ENCODE data around the gene TBX1. TPM values are rescaled to one million over a fixed set of nuclear protein-coding genes. Genes with fewer than 3 reads are reported as not detected.

Gene TBX1
- total RNA-seq, 2 experiments from 2014 or later: not detected

DNA sequence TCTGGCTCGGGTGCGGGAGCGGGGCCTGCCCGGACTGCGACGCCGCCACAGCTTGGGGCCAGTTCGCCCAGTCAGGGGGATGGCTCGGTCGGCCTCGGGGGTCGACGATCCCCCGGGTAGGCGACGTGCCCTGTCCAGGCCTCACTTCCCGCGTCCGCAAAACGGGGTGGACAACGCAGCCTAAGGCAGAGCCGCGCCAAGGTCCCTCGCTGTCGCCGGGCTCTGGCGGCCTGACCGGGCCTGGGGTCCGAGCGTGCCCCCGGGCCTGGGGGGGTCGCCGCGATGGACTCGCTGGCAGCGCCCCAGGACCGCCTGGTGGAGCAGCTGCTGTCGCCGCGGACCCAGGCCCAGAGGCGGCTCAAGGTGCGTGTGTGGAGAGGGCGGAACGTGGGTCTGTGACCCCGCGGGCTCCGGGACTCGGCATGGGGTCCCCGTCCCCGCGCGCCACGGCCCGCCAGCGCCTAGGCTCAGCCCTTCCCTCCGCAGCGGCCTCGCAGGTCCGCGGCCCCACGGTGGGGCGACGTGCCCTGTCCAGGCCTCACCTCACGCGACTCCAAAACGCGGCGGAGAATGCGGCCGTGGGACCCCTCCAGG lies 42.0 kb upstream of the TBX1 start:
- intact Hi-C loops (cut with micrococcal nuclease): loop anchor here (2.0 to 10.0 kb wide), 2 partner anchors 38 to 74 kb away; no protein-coding TSS in a partner anchor
- Mint-ChIP-seq H3K4me3 (no peak overlapping the region), H3K4me1 (ENCODE audit: low read depth) (peaks cover 8% of the 10 kb centered on the region), H3K9me3 (no peaks in the 10 kb centered on the region), H3K36me3 (no peaks in the 10 kb centered on the region), H3K27ac (no peak overlapping the region), H3K27me3 (peaks cover 42% of the 10 kb centered on the region)
- ChIA-PET CTCF (interaction anchor here (2.4 kb wide), 1 partner anchor 12 kb away, joined by 10 read pairs; no protein-coding TSS in a partner anchor), POLR2A (no interaction called here)
- no peak for DNase-seq

DNA sequence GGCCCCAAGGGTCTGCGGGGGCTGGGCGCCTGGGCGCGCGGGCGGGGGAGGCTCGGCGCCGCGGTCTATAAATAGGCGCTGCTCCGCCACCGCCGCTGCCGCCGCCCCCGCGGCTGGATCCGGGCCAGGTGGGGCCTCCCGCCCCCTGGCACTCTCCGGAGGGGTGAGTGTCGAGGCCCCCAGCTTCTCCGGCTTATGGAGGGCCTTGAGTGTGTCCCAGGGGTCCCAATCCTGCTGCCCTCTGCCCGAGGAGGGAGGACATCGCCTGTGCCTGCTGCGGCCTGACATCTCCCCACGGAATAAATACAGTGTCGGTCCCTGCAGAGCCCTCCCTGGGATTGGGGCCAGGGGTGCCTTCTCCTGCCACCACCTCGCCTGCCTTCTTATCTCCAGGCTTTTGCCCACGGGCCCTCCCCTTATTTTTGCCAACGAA lies 41.5 kb upstream of the TBX1 start:
- intact Hi-C loops (cut with micrococcal nuclease): loop anchor here (2.0 to 10.0 kb wide), 2 partner anchors 38 to 74 kb away; no protein-coding TSS in a partner anchor
- peaks cover 7% of the 10 kb centered on the region for H3K4me1 Mint-ChIP-seq (ENCODE audit: low read depth)
- POLR2A ChIA-PET: no interaction called here
- peaks cover 40% of the 10 kb centered on the region for H3K27me3 Mint-ChIP-seq
- no peak for DNase-seq
- peak overlapping the region; percentile 23 for H3K4me3 Mint-ChIP-seq
- H3K27ac Mint-ChIP-seq: peak overlapping the region; percentile 46
- H3K36me3 Mint-ChIP-seq: no peaks in the 10 kb centered on the region
- no peaks in the 10 kb centered on the region for H3K9me3 Mint-ChIP-seq
- CTCF ChIA-PET: interaction anchor here (1.3 to 2.4 kb wide), 2 partner anchors 11 to 40 kb away, joined by 4 to 10 read pairs; no protein-coding TSS in a partner anchor

DNA sequence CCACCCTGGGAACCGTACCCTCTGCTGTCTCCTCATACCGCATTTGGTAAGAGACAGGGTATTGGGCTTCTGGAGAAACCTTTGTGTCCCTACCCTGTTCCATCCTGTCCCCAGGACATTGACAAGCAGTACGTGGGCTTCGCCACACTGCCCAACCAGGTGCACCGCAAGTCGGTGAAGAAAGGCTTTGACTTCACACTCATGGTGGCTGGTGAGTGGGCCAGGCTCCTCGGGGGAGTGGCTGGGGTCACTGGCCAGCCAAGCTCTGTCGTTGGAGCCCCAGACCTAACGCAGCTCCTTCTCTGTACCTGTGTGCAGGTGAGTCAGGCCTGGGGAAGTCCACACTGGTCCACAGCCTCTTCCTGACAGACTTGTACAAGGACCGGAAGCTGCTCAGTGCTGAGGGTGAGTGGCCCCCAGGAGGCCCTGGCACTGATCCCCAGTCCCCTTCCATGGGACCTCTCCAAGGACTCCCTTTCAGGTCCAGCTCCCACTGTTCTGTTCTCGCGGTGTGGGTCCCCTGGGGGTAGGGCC lies 41.0 kb upstream of the TBX1 start:
- H3K9me3 Mint-ChIP-seq: no peaks in the 10 kb centered on the region
- POLR2A ChIA-PET: no interaction called here
- DNase-seq: no peak
- H3K4me3 Mint-ChIP-seq: peak overlapping the region; percentile 23
- CTCF ChIA-PET: interaction anchor here (1.3 to 2.4 kb wide), 2 partner anchors 11 to 40 kb away, joined by 4 to 10 read pairs; no protein-coding TSS in a partner anchor
- peaks cover 8% of the 10 kb centered on the region for H3K4me1 Mint-ChIP-seq (ENCODE audit: low read depth)
- intact Hi-C loops (cut with micrococcal nuclease): loop anchor here (2.0 to 10.0 kb wide), 2 partner anchors 39 to 75 kb away; no protein-coding TSS in a partner anchor
- H3K36me3 Mint-ChIP-seq: no peaks in the 10 kb centered on the region
- H3K27ac Mint-ChIP-seq: peak overlapping the region; percentile 46
- peaks cover 41% of the 10 kb centered on the region for H3K27me3 Mint-ChIP-seq

DNA sequence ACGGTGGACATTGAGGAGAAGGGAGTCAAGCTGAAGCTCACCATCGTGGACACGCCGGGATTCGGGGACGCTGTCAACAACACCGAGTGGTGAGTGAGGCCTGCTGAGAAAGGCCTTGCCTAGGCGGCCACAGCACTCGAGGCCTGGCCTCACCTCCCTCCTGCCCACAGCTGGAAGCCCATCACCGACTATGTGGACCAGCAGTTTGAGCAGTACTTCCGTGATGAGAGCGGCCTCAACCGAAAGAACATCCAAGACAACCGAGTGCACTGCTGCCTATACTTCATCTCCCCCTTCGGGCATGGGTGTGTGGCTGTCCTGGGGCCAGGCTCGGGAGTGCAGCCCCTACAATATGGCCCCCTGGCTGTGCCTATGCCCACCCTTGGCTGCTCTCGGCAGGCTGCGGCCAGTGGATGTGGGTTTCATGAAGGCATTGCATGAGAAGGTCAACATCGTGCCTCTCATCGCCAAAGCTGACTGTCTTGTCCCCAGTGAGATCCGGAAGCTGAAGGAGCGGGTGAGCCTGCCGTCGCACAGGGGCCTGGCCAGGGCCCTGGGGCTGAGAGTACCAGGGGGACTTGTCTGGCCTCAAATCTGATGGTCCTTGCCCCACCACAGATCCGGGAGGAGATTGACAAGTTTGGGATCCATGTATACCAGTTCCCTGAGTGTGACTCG lies 40.3 kb upstream of the TBX1 start:
- DNase-seq: no peak
- ChIA-PET CTCF (interaction anchor here (0.6 to 2.4 kb wide), 4 partner anchors 10 to 352 kb away, joined by 3 to 10 read pairs (median 4); no protein-coding TSS in a partner anchor), POLR2A (no interaction called here)
- Mint-ChIP-seq H3K4me3 (no peak overlapping the region), H3K4me1 (ENCODE audit: low read depth) (peaks cover 10% of the 10 kb centered on the region), H3K27ac (no peak overlapping the region), H3K36me3 (no peaks in the 10 kb centered on the region), H3K9me3 (no peaks in the 10 kb centered on the region), H3K27me3 (peaks cover 49% of the 10 kb centered on the region)
- intact Hi-C loops (cut with micrococcal nuclease): no loop called here

DNA sequence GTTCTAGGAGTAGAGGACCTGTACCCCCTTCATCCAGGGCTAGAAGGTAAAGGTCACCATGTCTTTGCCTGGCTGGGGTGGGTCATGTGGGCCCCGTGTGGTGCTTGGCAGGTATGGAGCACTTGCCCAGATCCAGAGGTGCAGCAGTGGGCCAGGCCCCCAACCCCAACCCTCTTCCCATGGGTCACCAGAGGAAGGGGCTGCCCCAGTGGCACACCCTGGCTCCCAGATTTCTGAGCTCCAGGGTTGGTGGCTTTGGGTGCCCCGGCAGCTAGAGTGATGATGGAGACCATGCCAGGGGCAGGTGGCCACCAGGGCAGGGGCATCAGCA lies 39.6 kb upstream of the TBX1 start:
- H3K27ac Mint-ChIP-seq: no peak overlapping the region
- no peaks in the 10 kb centered on the region for H3K36me3 Mint-ChIP-seq
- intact Hi-C loops (cut with micrococcal nuclease): no loop called here
- peaks cover 10% of the 10 kb centered on the region for H3K4me1 Mint-ChIP-seq (ENCODE audit: low read depth)
- peaks cover 49% of the 10 kb centered on the region for H3K27me3 Mint-ChIP-seq
- DNase-seq: no peak
- ChIA-PET POLR2A (no interaction called here), CTCF (interaction anchor here (0.9 to 2.4 kb wide), 3 partner anchors 9 to 189 kb away, joined by 3 to 10 read pairs (median 5); no protein-coding TSS in a partner anchor)
- H3K9me3 Mint-ChIP-seq: no peaks in the 10 kb centered on the region
- no peak overlapping the region for H3K4me3 Mint-ChIP-seq

DNA sequence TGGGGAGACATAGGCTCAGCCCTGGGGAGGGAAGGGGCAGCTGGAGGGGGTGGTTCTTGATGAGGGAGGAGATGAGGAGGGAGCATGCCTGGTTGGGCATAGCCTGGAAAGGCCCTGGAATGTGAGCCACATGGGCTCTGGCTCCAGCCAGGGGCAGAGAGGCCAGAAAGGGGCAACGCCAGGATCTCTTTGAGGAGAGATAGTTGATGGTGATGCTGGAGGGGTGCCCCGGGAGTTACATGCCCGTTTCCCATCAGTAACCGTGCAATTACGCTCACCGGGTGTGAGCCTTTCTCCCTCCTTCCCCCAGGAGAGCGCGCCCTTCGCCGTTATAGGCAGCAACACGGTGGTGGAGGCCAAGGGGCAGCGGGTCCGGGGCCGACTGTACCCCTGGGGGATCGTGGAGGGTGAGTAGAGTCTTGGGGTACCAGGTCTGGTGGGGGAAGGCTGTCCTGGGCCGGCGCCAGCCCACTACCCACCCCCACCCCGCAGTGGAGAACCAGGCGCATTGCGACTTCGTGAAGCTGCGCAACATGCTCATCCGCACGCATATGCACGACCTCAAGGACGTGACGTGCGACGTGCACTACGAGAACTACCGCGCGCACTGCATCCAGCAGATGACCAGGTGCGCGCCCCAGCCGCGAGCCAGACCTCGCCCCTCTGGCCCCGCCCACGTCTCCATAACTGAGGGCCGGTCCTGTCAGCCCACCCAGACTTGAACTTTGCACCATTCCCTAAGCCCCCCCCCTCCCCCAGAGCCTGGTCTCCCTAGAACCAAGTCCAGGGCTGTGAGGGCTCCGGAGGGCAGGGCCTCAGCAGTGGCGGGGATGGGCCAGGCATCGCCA lies 39.0 kb upstream of the TBX1 start:
- no peak for DNase-seq
- Mint-ChIP-seq H3K4me1 (ENCODE audit: low read depth) (peaks cover 10% of the 10 kb centered on the region), H3K4me3 (no peak overlapping the region), H3K27ac (no peak overlapping the region), H3K27me3 (peaks cover 49% of the 10 kb centered on the region), H3K9me3 (no peaks in the 10 kb centered on the region), H3K36me3 (no peaks in the 10 kb centered on the region)
- POLR2A ChIA-PET: no interaction called here
- CTCF ChIA-PET: interaction anchor here (0.9 to 1.7 kb wide), 2 partner anchors 9 to 189 kb away, joined by 3 to 5 read pairs; no protein-coding TSS in a partner anchor
- intact Hi-C loops (cut with micrococcal nuclease): no loop called here

DNA sequence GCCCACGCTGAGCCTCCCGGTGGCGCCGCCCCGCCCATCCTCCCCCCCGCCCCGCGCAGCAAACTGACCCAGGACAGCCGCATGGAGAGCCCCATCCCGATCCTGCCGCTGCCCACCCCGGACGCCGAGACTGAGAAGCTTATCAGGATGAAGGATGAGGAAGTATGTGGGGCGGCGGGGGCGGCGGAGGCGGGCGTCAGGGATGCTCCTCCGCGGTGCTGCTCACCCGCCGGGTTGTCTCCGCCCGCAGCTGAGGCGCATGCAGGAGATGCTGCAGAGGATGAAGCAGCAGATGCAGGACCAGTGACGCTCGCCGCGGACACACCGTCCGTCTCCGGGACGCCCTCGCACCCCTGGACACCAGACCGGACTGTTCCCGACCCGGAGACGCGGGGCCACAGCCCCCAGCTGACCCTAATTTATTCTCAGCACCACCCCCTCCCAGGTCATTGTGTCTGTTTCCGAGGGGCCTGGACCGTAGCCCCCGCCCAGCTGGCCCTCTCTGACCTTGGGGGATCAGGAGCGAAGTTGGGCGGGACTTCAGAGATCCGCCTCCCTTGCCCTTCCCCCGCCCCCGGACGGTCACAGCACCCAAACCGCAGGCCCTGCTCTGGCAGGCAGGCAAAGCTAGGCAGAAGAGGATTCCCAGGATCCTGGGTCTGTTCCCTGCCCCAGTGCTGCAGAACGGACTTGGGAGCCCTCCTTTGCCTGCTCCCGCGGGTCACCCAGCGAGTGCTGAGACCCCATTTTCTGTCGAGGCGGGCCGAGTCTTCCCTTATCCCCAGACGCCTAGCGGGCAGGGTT lies 38.2 kb upstream of the TBX1 start:
- intact Hi-C loops (cut with micrococcal nuclease): no loop called here
- ChIA-PET POLR2A (no interaction called here), CTCF (interaction anchor here (1.7 kb wide), 1 partner anchor 8 kb away, joined by 5 read pairs; no protein-coding TSS in a partner anchor)
- Mint-ChIP-seq H3K27ac (no peak overlapping the region), H3K36me3 (no peaks in the 10 kb centered on the region), H3K4me3 (no peak overlapping the region), H3K4me1 (ENCODE audit: low read depth) (peaks cover 10% of the 10 kb centered on the region), H3K27me3 (peaks cover 49% of the 10 kb centered on the region), H3K9me3 (no peaks in the 10 kb centered on the region)
- DNase-seq: no peak

DNA sequence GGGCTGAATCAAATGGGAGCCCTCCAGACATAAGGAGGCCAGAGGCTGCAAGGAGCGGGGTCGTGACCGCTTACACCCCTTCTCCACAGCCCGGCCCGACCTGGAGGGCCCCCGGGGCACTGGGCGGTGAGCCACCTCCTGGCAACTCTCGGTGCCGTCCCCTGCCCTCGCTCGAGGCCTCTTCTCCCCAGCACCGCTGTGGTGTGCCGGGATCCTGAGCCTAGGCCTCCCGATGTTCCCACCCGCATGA lies 37.7 kb upstream of the TBX1 start:
- Mint-ChIP-seq H3K36me3 (no peaks in the 10 kb centered on the region), H3K27me3 (peaks cover 47% of the 10 kb centered on the region), H3K27ac (no peak overlapping the region), H3K4me1 (ENCODE audit: low read depth) (peaks cover 7% of the 10 kb centered on the region), H3K4me3 (no peak overlapping the region), H3K9me3 (no peaks in the 10 kb centered on the region)
- DNase-seq: no peak
- POLR2A ChIA-PET: no interaction called here
- CTCF ChIA-PET: interaction anchor here (1.6 kb wide), 1 partner anchor 187 kb away, joined by 7 read pairs; no protein-coding TSS in a partner anchor
- intact Hi-C loops (cut with micrococcal nuclease): no loop called here

DNA sequence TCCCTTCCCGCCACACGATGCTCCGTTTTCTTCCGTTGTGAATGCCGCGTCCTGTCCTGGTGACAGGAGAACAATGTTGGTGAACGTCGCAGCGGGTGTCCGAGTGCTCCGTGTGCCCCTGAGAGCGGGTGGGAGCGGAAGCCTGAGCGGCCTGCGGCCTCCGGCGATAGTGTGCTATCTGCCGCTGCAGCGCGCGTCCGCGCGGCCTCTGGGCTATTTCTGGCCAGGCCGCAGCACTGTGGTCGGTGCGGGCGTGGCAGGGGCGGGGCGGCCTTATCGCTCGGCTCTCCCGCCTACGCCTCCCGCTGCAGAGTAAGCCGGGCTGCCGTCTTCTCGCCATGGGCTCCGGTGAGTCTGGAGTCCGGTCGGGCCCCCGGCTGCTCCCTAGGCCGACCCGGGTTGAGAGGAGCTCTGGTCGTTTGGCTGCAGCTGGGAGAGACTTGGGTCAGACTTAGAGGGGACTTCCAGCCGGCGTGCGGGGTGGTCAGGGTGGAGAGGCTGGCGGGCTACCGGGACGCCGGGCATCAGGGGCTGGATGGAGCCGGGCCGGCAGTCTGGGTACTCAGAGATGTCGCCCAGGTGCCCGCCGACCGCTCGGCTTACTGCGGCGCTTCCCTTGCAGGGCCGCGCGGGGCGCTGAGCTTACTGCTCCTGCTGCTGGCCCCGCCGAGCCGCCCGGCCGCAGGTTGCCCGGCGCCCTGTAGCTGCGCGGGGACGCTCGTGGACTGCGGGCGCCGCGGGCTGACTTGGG lies 37.2 kb upstream of the TBX1 start, which contains the start of gene GP1BB:
Gene GP1BB, plus strand, starts transcription at position 308 of the 751 bp plus-strand sequence. Its CDS starts 31 bp downstream, at position 339.
- no peak within 1 kb of the TSS for H3K27ac Mint-ChIP-seq
- no peak within 1 kb of the TSS for H3K4me3 Mint-ChIP-seq
- intact Hi-C loops (cut with micrococcal nuclease): no loop called here
- peak; percentile 44 for DNase-seq
- H3K4me1 Mint-ChIP-seq (ENCODE audit: low read depth): peaks cover 7% of the 10 kb centered on the region
- H3K36me3 Mint-ChIP-seq: no peaks in the 10 kb centered on the region
- no peaks in the 10 kb centered on the region for H3K9me3 Mint-ChIP-seq
- peaks cover 47% of the 10 kb centered on the region for H3K27me3 Mint-ChIP-seq
- ChIA-PET POLR2A (no interaction called here), CTCF (interaction anchor here (0.6 to 1.6 kb wide), 10 partner anchors 8 to 228 kb away, joined by 3 to 7 read pairs (median 4); no protein-coding TSS in a partner anchor)

DNA sequence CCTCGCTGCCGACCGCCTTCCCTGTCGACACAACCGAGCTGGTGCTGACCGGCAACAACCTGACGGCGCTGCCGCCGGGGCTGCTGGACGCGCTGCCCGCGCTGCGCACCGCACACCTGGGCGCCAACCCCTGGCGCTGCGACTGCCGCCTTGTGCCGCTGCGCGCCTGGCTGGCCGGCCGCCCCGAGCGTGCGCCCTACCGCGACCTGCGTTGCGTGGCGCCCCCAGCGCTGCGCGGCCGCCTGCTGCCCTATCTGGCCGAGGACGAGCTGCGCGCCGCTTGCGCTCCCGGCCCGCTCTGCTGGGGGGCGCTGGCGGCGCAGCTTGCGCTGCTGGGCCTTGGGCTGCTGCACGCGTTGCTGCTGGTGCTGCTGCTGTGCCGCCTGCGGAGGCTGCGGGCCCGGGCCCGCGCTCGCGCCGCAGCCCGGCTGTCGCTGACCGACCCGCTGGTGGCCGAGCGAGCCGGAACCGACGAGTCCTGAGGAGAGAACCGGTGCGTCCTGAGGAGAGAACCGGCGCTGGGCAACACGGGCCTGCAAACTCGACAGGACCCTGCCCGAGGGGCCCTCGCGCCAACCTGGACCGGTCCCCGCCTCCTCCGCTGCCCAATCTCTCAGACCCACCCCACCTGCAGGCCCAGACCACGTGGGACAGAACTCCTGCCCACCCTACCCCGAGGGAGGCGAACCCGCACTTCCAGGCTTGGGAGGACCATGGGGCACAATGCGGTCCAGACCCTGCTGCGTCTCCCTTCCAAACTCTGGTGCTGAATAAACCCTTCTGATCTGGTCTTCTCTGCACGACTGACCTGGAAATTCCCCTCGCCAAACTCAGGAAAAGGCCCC lies 36.4 kb upstream of the TBX1 start:
- Mint-ChIP-seq H3K9me3 (no peaks in the 10 kb centered on the region), H3K4me3 (no peak overlapping the region), H3K36me3 (no peaks in the 10 kb centered on the region), H3K27ac (no peak overlapping the region), H3K4me1 (ENCODE audit: low read depth) (peaks cover 6% of the 10 kb centered on the region), H3K27me3 (peaks cover 46% of the 10 kb centered on the region)
- intact Hi-C loops (cut with micrococcal nuclease): no loop called here
- ChIA-PET POLR2A (no interaction called here), CTCF (interaction anchor here (0.6 to 1.6 kb wide), 10 partner anchors 8 to 228 kb away, joined by 3 to 7 read pairs (median 4); no protein-coding TSS in a partner anchor)
- DNase-seq: peak; percentile 54
